Measurements from ENCODE around the gene BSN.
"Not testable (repeated sequence)": the region's sequence is repeated elsewhere in the genome, so short reads cannot be mapped to it uniquely, and the experiment has no call there.

The BSN gene

GRCh38 chr3:49674497-49674983 is 120.3 kb downstream of the BSN start:
- DNase-seq: peak; percentile 22

GRCh38 chr3:49675912-49676311 is 121.6 kb downstream of the BSN start:
- no peak for DNase-seq

GRCh38 chr3:49680493-49681231 is 126.4 kb downstream of the BSN start:
- no peak for DNase-seq

- no peak for DNase-seq
Measured at GRCh38 chr3:49681232-49681522, 126.9 kb downstream of the BSN start.

- no peak for DNase-seq
Measured at GRCh38 chr3:49681543-49681942, 127.3 kb downstream of the BSN start.

- no peak for DNase-seq
Measured at GRCh38 chr3:49683162-49683561, 128.9 kb downstream of the BSN start.

- DNase-seq: not testable (repeated sequence)
Measured at GRCh38 chr3:49684453-49684852, 130.2 kb downstream of the BSN start.

GRCh38 chr3:49685103-49685502 is 130.8 kb downstream of the BSN start:
- not testable (repeated sequence) for DNase-seq

GRCh38 chr3:49685846-49686245 is 131.6 kb downstream of the BSN start:
- not testable (repeated sequence) for DNase-seq

- peak; percentile 30 for DNase-seq
Measured at GRCh38 chr3:49686346-49686745, 132.1 kb downstream of the BSN start.

GRCh38 chr3:49686769-49687423 is 132.6 kb downstream of the BSN start:
- DNase-seq: not testable (repeated sequence)

GRCh38 chr3:49687424-49687795 is 133.1 kb downstream of the BSN start:
- DNase-seq: not testable (repeated sequence)

GRCh38 chr3:49688338-49689045 is 134.2 kb downstream of the BSN start:
- DNase-seq: not testable (repeated sequence)

GRCh38 chr3:49689046-49689907 is 135.0 kb downstream of the BSN start, which contains the start of the genes MST1 and RNF123:
Gene MST1 (minus strand): TSS chr3:49689474. CDS start chr3:49688691, 783 bp downstream.
Gene RNF123 (plus strand): TSS chr3:49689557. CDS start chr3:49691166, 1,609 bp downstream.
- peak; percentile 88 for DNase-seq

- DNase-seq: not testable (repeated sequence)
Measured at GRCh38 chr3:49689908-49690624, 135.8 kb downstream of the BSN start.

- DNase-seq: not testable (repeated sequence)
Measured at GRCh38 chr3:49690856-49691255, 136.6 kb downstream of the BSN start.

- not testable (repeated sequence) for DNase-seq
Measured at GRCh38 chr3:49691481-49691880, 137.2 kb downstream of the BSN start.

- DNase-seq: not testable (repeated sequence)
Measured at GRCh38 chr3:49694409-49695070, 140.3 kb downstream of the BSN start.

GRCh38 chr3:49695350-49696015 is 141.2 kb downstream of the BSN start:
- not testable (repeated sequence) for DNase-seq

- no peak for DNase-seq
Measured at GRCh38 chr3:49699281-49699979, 145.2 kb downstream of the BSN start.

Data from activated CD4-positive, alpha-beta T cell treated with anti-CD3 and anti-CD28 coated beads for 1 hour (primary cell).